Tibial artery (tissue), 4 donors: ENCODE results near the gene DLEC1.

Experiments
- DNase-seq, 2 donors: peaks; one replicate each; pipeline ENCODE4 v3.0.0-alpha.2; 2019
- H3K27ac ChIP-seq, 2 donors: fragments of 200-600 bp; sonication (generic) in 1 of 2; 1 replicate in 1 of 2; 2 replicates in 1 of 2; pipeline ENCODE4 v1.5.1; 2018 to 2019; ENCODE audit warnings: mild to moderate bottlenecking in 1 of 2
- H3K27me3 ChIP-seq, 2 donors: fragments of 200-600 bp; sonication (generic) in 1 of 2; one replicate each; pipeline versions ENCODE4 v1.5.1 to v1.6.0; 2016 to 2019
- H3K36me3 ChIP-seq, 3 donors: fragments of 200-600 bp; sonication (generic) in 2 of 3; one replicate each; pipeline ENCODE4 v1.5.1; 2016 to 2019; ENCODE audit warnings: mild to moderate bottlenecking in 2 of 3
- H3K4me1 ChIP-seq, 4 donors: fragments of 200-600 bp; sonication (generic) in 2 of 4; 1 replicate in 3 of 4; 2 replicates in 1 of 4; pipeline ENCODE4 v1.5.1; 2016 to 2019
- H3K4me3 ChIP-seq, 2 donors: fragments of 200-600 bp; sonication (generic) in 1 of 2; 1 replicate in 1 of 2; 2 replicates in 1 of 2; pipeline ENCODE4 v1.5.1; 2018 to 2019; ENCODE audit warnings: mild to moderate bottlenecking in 2 of 2
- H3K9me3 ChIP-seq, 3 donors: fragments of 200-600 bp; sonication (generic) in 1 of 3; one replicate each; pipeline ENCODE4 v1.5.1; 2016 to 2019
- intact Hi-C: fragments of 100-400 bp; cut with DNase I; formaldehyde crosslinking; loops from one replicate; pipeline ENCODE4 v1.15.0; 2023; ENCODE audit warnings: low total_unique reads
- TF ChIP-seq, protein P1 (sequence below), 2 experiments: fragments of 200-600 bp in 1 of 2; fragments of 450-650 bp in 1 of 2; IDR thresholded peaks; one replicate each; pipeline ENCODE4 v1.5.1; 2017 to 2019; ENCODE audit warnings: antibody characterized with exemption in 2 of 2, mild to moderate bottlenecking in 1 of 2, moderate library complexity in 1 of 2

Gene DLEC1

DNA sequence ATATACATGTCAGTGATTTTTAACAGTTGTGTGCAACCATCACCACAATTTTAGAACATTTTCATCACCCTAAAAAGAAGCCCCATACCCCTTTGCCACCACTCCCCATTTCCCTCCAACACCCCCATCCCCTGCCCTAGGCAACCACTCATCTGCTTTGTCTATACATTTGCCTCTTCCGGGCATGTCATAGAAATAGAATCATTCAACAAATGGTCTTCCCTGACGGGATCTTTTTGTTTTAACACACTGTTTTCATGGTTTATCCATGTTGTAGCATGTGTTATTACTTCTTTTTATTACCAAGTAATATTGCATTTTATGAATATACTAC lies 44.4 kb upstream of the DLEC1 start:
- Histone ChIP-seq H3K27ac (peak overlapping the region; percentile 58 to 61), H3K36me3 (no peaks in the 10 kb centered on the region), H3K4me1 (peaks cover 0 to 34% (median 16%) of the 10 kb centered on the region in 4 donors), H3K4me3 (peak overlapping the region; percentile 50 to 60), H3K27me3 (no peaks in the 10 kb centered on the region), H3K9me3 (no peaks in the 10 kb centered on the region)
- intact Hi-C loops: no loop called here
- no peak for DNase-seq
- TF ChIP-seq, protein P1, sequence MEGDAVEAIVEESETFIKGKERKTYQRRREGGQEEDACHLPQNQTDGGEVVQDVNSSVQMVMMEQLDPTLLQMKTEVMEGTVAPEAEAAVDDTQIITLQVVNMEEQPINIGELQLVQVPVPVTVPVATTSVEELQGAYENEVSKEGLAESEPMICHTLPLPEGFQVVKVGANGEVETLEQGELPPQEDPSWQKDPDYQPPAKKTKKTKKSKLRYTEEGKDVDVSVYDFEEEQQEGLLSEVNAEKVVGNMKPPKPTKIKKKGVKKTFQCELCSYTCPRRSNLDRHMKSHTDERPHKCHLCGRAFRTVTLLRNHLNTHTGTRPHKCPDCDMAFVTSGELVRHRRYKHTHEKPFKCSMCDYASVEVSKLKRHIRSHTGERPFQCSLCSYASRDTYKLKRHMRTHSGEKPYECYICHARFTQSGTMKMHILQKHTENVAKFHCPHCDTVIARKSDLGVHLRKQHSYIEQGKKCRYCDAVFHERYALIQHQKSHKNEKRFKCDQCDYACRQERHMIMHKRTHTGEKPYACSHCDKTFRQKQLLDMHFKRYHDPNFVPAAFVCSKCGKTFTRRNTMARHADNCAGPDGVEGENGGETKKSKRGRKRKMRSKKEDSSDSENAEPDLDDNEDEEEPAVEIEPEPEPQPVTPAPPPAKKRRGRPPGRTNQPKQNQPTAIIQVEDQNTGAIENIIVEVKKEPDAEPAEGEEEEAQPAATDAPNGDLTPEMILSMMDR (IDR thresholded peaks at IDR 0.05): no peak

GRCh38 chr3:37995652-37996641 lies 43.1 kb upstream of the DLEC1 start:
- intact Hi-C loops: no loop called here
- H3K9me3 ChIP-seq: no peaks in the 10 kb centered on the region

DNA sequence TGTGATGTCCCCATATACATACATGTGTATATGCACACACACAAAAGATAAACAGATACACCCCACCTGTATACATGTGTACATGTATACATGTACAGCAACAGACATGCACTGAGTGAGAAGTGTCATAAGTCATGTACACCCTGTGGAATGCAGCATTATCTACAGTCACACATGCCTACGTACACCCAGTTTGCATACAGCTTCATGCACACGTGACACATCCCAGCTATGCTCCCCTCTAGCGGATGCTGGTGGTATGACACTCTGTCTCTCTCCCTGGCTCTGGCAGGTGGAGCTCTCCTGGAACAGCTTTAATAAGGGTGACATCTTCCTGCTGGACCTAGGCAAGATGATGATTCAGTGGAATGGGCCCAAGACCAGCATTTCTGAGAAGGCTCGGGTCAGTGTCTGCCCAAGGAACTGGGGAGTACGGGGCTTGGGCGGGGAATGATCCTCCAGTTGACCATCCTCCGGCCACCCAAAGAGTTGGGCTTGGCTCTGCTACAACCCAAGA lies 42.2 kb upstream of the DLEC1 start:
- peak; percentile 79 to 83 for DNase-seq
- intact Hi-C loops: no loop called here
- Histone ChIP-seq H3K27me3 (no peaks in the 10 kb centered on the region), H3K4me3 (no peak overlapping the region), H3K4me1 (peaks cover 0 to 34% (median 16%) of the 10 kb centered on the region in 4 donors), H3K36me3 (peaks cover 0 to 9% (median 5%) of the 10 kb centered on the region in 3 donors), H3K9me3 (no peaks in the 10 kb centered on the region), H3K27ac (no peak overlapping the region)
- TF ChIP-seq, protein P1 (IDR thresholded peaks at IDR 0.05): peak; percentile 86 to 89

More at GRCh38 chr3:37995652-37996641, 43.1 kb upstream of the DLEC1 start:
- DNase-seq: peak in 1 of 2 donors; percentile 16
- Histone ChIP-seq H3K27me3 (no peaks in the 10 kb centered on the region), H3K36me3 (no peaks in the 10 kb centered on the region), H3K4me3 (no peak overlapping the region), H3K27ac (no peak overlapping the region), H3K4me1 (peaks cover 0 to 34% (median 16%) of the 10 kb centered on the region in 4 donors)
- TF ChIP-seq, protein P1 (IDR thresholded peaks at IDR 0.05): no peak

- peak; percentile 19 to 72 for DNase-seq
- H3K4me3 ChIP-seq: no peak overlapping the region
- peaks cover 0 to 34% (median 16%) of the 10 kb centered on the region in 4 donors for H3K4me1 ChIP-seq
- no peaks in the 10 kb centered on the region for H3K27me3 ChIP-seq
- peaks cover 0 to 12% (median 9%) of the 10 kb centered on the region in 3 donors for H3K36me3 ChIP-seq
- TF ChIP-seq, protein P1 (IDR thresholded peaks at IDR 0.05): no peak
- intact Hi-C loops: no loop called here
- no peaks in the 10 kb centered on the region for H3K9me3 ChIP-seq
- peak overlapping the region in 1 of 2 donors; percentile 92 for H3K27ac ChIP-seq
These were observed 41.7 kb upstream of the DLEC1 start for GRCh38 chr3:37997342-37997741.

- peaks cover 0 to 34% (median 16%) of the 10 kb centered on the region in 4 donors for H3K4me1 ChIP-seq
- no peaks in the 10 kb centered on the region for H3K9me3 ChIP-seq
- DNase-seq: peak; percentile 24 to 72
- H3K27me3 ChIP-seq: no peaks in the 10 kb centered on the region
- TF ChIP-seq, protein P1 (IDR thresholded peaks at IDR 0.05): no peak
- peak overlapping the region; percentile 92 to 95 for H3K27ac ChIP-seq
- H3K36me3 ChIP-seq: peaks cover 0 to 12% (median 10%) of the 10 kb centered on the region in 3 donors
- H3K4me3 ChIP-seq: peak overlapping the region in 1 of 2 donors; percentile 69
- intact Hi-C loops: no loop called here
These were observed 41.1 kb upstream of the DLEC1 start for GRCh38 chr3:37997791-37998370.
